Gastrocnemius medialis (tissue), 4 donors: ENCODE data around the gene TSSC4. TPM values are rescaled to one million over a fixed set of nuclear protein-coding genes. Genes with fewer than 3 reads are reported as not detected.
A peak's percentile ranks its signal among the peaks of the same experiment; 100 is the strongest.

Experiments
- ATAC-seq, 2 donors: fragments of 150-250 bp; one replicate each; pipeline ENCODE4 v1.9.1; 2016
- DNase-seq, 2 donors: peaks; one replicate each; pipeline ENCODE4 v3.0.0-alpha.2; 2019
- H3K27ac ChIP-seq, 4 donors: fragments of 200-600 bp; sonication (generic); 1 replicate in 1 of 4; 2 replicates in 3 of 4; pipeline ENCODE4 v1.5.1; 2016 to 2018; ENCODE audit warnings: mild to moderate bottlenecking in 2 of 4, moderate library complexity in 1 of 4
- H3K27me3 ChIP-seq, 3 donors: fragments of 200-600 bp; sonication (generic) in 2 of 3; 1 replicate in 1 of 3; 2 replicates in 2 of 3; pipeline versions ENCODE4 v1.5.1 to v1.6.0; 2016 to 2019; ENCODE audit warnings: mild to moderate bottlenecking in 1 of 3, moderate library complexity in 1 of 3
- H3K36me3 ChIP-seq, 2 donors: fragments of 200-600 bp; sonication (generic) in 1 of 2; one replicate each; pipeline ENCODE4 v1.5.1; 2017 to 2018
- H3K4me1 ChIP-seq, 2 donors: fragments of 200-600 bp; sonication (generic) in 1 of 2; one replicate each; pipeline ENCODE4 v1.5.1; 2016 to 2017; ENCODE audit warnings: mild to moderate bottlenecking in 2 of 2
- H3K4me3 ChIP-seq, 4 donors: fragments of 200-600 bp; sonication (generic) in 3 of 4; 1 replicate in 1 of 4; 2 replicates in 3 of 4; pipeline ENCODE4 v1.5.1; 2016 to 2019; ENCODE audit warnings: mild to moderate bottlenecking in 2 of 4
- H3K9me3 ChIP-seq, 3 donors: fragments of 200-600 bp; sonication (generic) in 2 of 3; 1 replicate in 1 of 3; 2 replicates in 2 of 3; pipeline ENCODE4 v1.5.1; 2016 to 2019
- CTCF ChIP-seq, 5 experiments: fragments of 450-650 bp in 3 of 5; fragments of 200-600 bp in 2 of 5; sonication (generic) in 2 of 5; IDR thresholded peaks in 4 of 5; conservative IDR thresholded peaks in 1 of 5; 1 replicate in 4 of 5; 2 replicates in 1 of 5; pipeline ENCODE4 v1.5.1; 2016 to 2019; ENCODE audit warnings: antibody characterized with exemption in 5 of 5, mild to moderate bottlenecking in 3 of 5, moderate library complexity in 3 of 5
- POLR2A ChIP-seq, 2 donors: fragments of 450-650 bp; IDR thresholded peaks; one replicate each; pipeline ENCODE4 v1.6.1; 2017; ENCODE audit warnings: antibody characterized with exemption in 2 of 2, mild to moderate bottlenecking in 2 of 2, moderate library complexity in 2 of 2
- in situ Hi-C, 4 donors: fragments of 200-750 bp; cut with MboI; loops; one replicate each; pipeline versions ENCODE4 v1.15.0 to v1.8.0; 2017; ENCODE audit warnings: low sequenced_read_pairs in 4 of 4
- intact Hi-C: fragments of 100-400 bp; cut with DNase I; formaldehyde crosslinking; loops from one replicate; pipeline ENCODE4 v1.15.1; 2023; ENCODE audit warnings: low total_unique reads
- total RNA-seq, 4 donors: library from RNA; depleted of rRNA; stranded (reverse); fragments of >200 nt; gene quantifications; one replicate each; pipeline versions ENCODE4 v1.1.0 to v1.2.3, GENCODE V29; 2016

TSSC4 gene
- 10 to 100 TPM; 53.4 to 92.5 (median 76.8) TPM for total RNA-seq

GRCh38 chr11:2400069-2400761 is at the start of gene TSSC4:
TSS of gene TSSC4 (plus strand) at chr11:2400750. CDS start at chr11:2402634, 1,884 bp downstream.
- Histone ChIP-seq H3K9me3 (no peaks in the 10 kb centered on the region), H3K27me3 (no peaks in the 10 kb centered on the region), H3K4me1 (peaks cover 22 to 26% of the 10 kb centered on the region in 2 donors), H3K4me3 (peak within 1 kb of the TSS; percentile 84 to 100 (median 97)), H3K36me3 (peaks cover 0 to 42% of the 10 kb centered on the region in 2 donors), H3K27ac (peak within 1 kb of the TSS; percentile 97 to 100 (median 98))
- TF ChIP-seq POLR2A (IDR thresholded peaks at IDR 0.05) (peak; percentile 91 to 97), CTCF (IDR thresholded peaks at IDR 0.05 in 4 of 5, conservative IDR thresholded peaks at IDR 0.05 in 1 of 5) (peak; percentile 95 to 99 (median 98))
- in situ Hi-C loops, result loop anchor here in 2 of 4 donors (25.0 kb wide), 1 partner anchor 213 kb away; no protein-coding TSS in a partner anchor
- ATAC-seq (peak; percentile 96 to 97), DNase-seq (peak; percentile 100)
- intact Hi-C loops, result loop anchor here (1.0 to 5.0 kb wide), 3 partner anchors 22 to 1888 kb away; no protein-coding TSS in a partner anchor

- in situ Hi-C loops (no loop called here), intact Hi-C loops (no loop called here)
- Histone ChIP-seq H3K4me3 (no peak overlapping the region), H3K4me1 (no peaks in the 10 kb centered on the region), H3K36me3 (no peaks in the 10 kb centered on the region), H3K27ac (no peak overlapping the region), H3K9me3 (no peaks in the 10 kb centered on the region), H3K27me3 (no peaks in the 10 kb centered on the region)
- TF ChIP-seq POLR2A (IDR thresholded peaks at IDR 0.05), result no peak
- TF ChIP-seq CTCF (IDR thresholded peaks at IDR 0.05 in 4 of 5, conservative IDR thresholded peaks at IDR 0.05 in 1 of 5), result no peak
- ATAC-seq (no peak), DNase-seq (no peak)
Measured at GRCh38 chr11:2351701-2352100, 48.8 kb upstream of the TSSC4 start.

- intact Hi-C loops (no loop called here), in situ Hi-C loops (no loop called here)
- no peak for ATAC-seq
- no peak for DNase-seq
- TF ChIP-seq CTCF (IDR thresholded peaks at IDR 0.05 in 4 of 5, conservative IDR thresholded peaks at IDR 0.05 in 1 of 5) (no peak), POLR2A (IDR thresholded peaks at IDR 0.05) (no peak)
- Histone ChIP-seq H3K9me3 (no peaks in the 10 kb centered on the region), H3K4me1 (no peaks in the 10 kb centered on the region), H3K36me3 (no peaks in the 10 kb centered on the region), H3K27ac (no peak overlapping the region), H3K4me3 (no peak overlapping the region), H3K27me3 (no peaks in the 10 kb centered on the region)
Measured at GRCh38 chr11:2352420-2352819, 48.1 kb upstream of the TSSC4 start.

- intact Hi-C loops (no loop called here), in situ Hi-C loops (no loop called here)
- ATAC-seq (no peak), DNase-seq (no peak)
- TF ChIP-seq POLR2A (IDR thresholded peaks at IDR 0.05) (no peak), CTCF (IDR thresholded peaks at IDR 0.05 in 4 of 5, conservative IDR thresholded peaks at IDR 0.05 in 1 of 5) (no peak)
- Histone ChIP-seq H3K9me3 (no peaks in the 10 kb centered on the region), H3K4me3 (no peak overlapping the region), H3K27ac (no peak overlapping the region), H3K27me3 (no peaks in the 10 kb centered on the region), H3K36me3 (no peaks in the 10 kb centered on the region), H3K4me1 (no peaks in the 10 kb centered on the region)
Measured at GRCh38 chr11:2355000-2355644, 45.4 kb upstream of the TSSC4 start.
